ENCODE results near the gene PGBD4.
"Not testable (repeated sequence)": the region's sequence is repeated elsewhere in the genome, so short reads cannot be mapped to it uniquely, and the experiment has no call there.

PGBD4 gene

DNA sequence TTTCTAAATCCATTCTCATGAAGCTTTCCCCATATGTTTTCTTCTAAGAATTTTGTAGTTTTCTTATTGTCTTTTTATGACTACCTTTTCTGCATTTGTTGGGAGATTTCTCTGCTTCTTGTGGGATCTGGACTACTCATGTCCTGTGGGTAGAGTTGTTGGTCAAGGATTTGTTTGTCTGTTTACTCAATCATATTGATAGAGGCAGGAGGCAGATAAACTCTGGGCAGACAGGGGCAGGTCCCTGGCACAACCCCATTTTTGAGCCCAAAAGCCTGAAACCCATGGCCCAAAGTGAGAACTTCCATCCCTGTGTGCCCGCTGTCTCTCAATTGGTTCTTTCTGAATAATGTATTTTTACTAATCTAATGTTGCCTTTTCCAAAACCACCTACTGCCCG is 12.3 kb downstream of the PGBD4 start:
- no peak for DNase-seq (ENCODE audit: low read depth)

GRCh38 chr15:34114739-34115138 is 12.9 kb downstream of the PGBD4 start:
- no peak for DNase-seq (ENCODE audit: low read depth)

DNA sequence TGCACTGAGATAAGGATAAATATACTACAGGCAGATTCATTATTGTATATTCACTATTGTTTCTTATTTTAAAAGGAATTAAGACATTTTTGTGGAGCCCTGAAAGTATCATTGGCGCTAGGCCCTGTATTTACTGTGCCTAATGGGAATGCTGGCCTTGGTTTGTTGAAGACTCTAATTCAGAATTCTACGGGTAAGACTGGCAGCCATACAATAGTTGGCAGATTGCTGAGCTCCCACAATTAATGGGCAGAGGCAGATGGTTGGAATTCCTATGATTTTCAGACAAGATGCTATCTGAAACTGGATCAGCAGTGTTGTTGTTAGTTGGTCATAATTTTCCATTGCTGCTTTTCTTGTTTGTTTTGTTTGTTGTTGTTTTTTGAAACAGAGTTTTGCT is 14.7 kb downstream of the PGBD4 start:
- no peak for DNase-seq (ENCODE audit: low read depth)

- DNase-seq (ENCODE audit: low read depth) = peak; percentile 13
Observed at GRCh38 chr15:34119291-34119690, 17.4 kb downstream of the PGBD4 start.

- not testable (repeated sequence) for DNase-seq (ENCODE audit: low read depth)
Observed at GRCh38 chr15:34120420-34120819, 18.5 kb downstream of the PGBD4 start.

DNA sequence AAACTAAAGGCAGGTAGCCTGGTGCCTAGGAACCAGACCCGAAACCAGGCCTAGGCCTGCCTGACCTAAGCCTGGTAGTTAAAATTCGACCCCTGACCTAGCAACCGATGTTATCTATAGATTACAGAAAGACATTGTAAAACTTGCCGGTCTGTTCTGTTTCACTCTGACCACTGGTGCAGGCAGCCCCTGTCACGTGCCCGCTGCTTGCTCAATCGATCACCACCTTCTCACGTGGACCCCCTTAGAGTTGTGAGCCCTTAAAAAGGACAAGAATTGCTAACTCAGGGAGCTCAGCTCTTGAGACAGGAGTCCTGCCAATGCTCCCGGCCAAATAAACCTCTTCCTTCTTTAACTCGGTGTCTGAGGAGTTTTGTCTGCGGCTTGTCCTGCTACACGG is 19.9 kb downstream of the PGBD4 start:
- not testable (repeated sequence) for DNase-seq (ENCODE audit: low read depth)

GRCh38 chr15:34122771-34123183 is 20.9 kb downstream of the PGBD4 start:
- DNase-seq (ENCODE audit: low read depth) = peak; percentile 97

- DNase-seq (ENCODE audit: low read depth) = no peak
Observed at GRCh38 chr15:34124651-34125050, 22.8 kb downstream of the PGBD4 start.

- no peak for DNase-seq (ENCODE audit: low read depth)
Observed at GRCh38 chr15:34125945-34126344, 24.1 kb downstream of the PGBD4 start.

DNA sequence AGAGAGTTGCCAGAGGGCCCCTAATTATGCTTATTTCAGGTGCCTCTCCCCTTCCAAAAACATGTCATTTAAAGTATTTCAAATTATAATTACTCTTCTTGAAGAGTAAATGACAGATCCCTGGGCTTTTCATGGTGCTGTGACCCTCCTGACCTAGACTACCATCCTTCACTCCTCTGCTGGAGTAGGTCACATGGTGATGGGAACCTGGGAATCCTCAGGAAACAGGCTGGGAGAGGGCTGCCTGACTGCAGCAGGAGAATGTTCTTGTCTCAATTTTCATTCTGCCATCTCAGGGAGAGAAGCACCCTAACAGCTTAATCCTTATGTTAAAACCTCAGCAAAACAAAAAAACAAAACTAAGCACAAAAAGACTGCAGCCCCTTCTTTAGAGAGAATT is 24.6 kb downstream of the PGBD4 start:
- DNase-seq (ENCODE audit: low read depth) = no peak

- DNase-seq (ENCODE audit: low read depth) = no peak
Observed at GRCh38 chr15:34128898-34129297, 27.0 kb downstream of the PGBD4 start.

DNA sequence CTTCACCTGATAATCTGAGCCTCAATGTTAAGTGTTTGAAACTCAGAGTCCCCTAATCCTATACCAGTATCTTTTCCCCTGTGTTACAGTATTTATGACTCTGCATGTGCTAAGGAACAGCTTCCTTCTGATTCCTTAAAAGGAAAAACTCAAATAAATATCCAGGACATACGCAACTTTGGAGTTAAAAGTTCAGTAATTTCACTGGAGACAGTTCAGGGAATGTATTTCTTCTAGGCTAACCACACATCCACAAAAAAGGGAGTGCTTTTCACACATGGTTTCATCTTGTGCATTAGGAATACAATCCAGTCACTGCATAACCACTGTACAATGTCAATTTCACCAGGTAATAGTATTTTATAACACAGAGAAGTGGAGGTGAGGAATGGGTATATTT is 31.0 kb downstream of the PGBD4 start:
- peak; percentile 57 for DNase-seq (ENCODE audit: low read depth)

GRCh38 chr15:34133511-34133910 is 31.6 kb downstream of the PGBD4 start:
- DNase-seq (ENCODE audit: low read depth) = peak; percentile 34

- peak; percentile 75 for DNase-seq (ENCODE audit: low read depth)
Observed at GRCh38 chr15:34147371-34148140, 45.7 kb downstream of the PGBD4 start.

GRCh38 chr15:34154725-34155204 is 52.9 kb downstream of the PGBD4 start:
- peak; percentile 45 for DNase-seq (ENCODE audit: low read depth)

DNA sequence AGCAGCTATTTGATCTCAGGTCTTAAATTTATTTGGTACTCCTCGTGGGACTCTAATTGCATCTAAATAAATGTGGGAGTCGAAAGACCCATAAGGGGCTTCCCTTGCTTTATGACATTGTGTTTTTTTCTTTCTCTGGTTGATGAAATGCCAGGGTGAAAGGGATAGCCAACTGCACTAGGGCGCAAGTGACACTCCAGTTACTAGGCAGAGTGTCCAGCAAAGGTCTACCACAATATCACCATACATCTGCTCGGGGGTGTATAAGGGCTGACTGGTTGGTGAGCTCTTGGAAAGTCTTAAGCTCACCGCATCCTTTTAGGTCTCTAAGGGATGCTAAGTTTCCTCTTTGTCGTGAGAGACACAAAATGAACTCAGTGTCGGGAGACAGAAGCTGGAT is 54.0 kb downstream of the PGBD4 start:
- DNase-seq (ENCODE audit: low read depth) = no peak
